Astrocyte of the spinal cord (primary cell): Measurements from ENCODE around the gene BCL2L12.
A peak's percentile ranks its signal among the peaks of the same experiment; 100 is the strongest.

Experiments used
- DNase-seq: peaks from one replicate; pipeline ENCODE4 v3.0.0; 2011; ENCODE audit warnings: low read depth, low spot score
- H3K4me3 ChIP-seq: 2 replicates; pipeline ENCODE4 v1.5.1; 2011; ENCODE audit warnings: low read depth, mild to moderate bottlenecking, low read length, moderate library complexity
- in situ Hi-C: cut with HindIII; loops from 2 replicates; pipeline ENCODE4 v1.10.0; 2017; ENCODE audit warnings: low sequenced_read_pairs
- TF ChIP-seq, protein P1 (sequence below): IDR thresholded peaks from 2 replicates; pipeline ENCODE4 v1.5.1; 2012; ENCODE audit warnings: low read depth, mild to moderate bottlenecking, low read length, inconsistent platforms

Gene BCL2L12

DNA sequence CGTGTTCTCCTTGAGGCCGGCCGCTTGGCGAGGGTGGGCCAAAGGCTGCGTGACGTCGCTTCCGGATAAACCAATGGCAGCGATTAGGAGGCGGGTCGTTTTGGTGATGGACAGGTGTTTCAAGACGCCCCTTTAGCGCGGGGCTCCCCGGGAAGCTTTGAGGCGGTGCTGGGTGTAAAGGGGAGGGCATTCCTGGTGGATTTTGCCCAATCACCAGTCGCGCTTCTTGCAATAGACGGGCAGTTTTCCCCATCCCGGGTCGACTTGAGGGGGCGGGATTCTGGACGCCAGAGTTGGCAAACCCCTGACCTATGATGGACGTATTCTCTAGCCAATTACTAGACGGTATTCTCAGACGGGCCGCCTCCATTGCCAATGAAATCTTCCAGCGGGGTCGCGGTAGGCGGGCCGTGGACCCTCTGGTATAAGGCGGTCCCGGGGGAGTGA is 11.1 kb downstream of the BCL2L12 start:
- in situ Hi-C loops = no loop called here
- peak overlapping the region; percentile 100 for H3K4me3 ChIP-seq

DNA sequence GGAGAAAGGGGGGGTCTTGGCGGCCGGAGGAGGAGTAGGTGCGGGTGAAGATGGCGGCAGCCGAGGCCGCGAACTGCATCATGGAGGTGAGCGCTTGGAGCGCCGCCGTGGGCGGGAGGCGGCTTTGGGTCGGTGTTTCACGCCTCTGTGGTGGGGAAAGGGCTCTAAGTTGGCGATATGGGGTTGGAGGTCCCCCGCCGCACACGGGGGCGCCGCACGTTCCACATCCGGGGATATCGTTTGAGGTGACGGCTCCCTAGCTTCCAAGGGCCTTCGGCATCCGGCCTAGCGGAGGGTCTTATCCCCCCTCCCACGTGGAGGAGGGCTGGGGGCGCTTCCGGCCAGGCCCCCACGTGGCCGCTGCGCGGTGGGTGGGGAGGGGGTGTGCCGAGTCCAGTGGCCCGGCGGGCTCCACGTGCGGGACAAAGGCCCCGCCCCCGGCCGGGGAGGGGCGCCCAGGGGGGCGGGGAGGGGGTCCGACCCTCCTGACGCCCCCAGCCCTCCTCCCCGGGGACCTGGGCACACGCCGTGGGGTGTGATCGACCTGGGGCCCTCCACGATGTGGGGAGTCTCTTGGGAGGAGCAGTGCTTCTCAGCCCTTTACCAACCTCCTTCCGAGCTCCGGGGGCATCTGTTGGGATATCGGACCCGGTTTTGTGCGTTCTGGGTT is 11.6 kb downstream of the BCL2L12 start, which contains the start of gene PRMT1:
TSS of gene PRMT1 (plus strand) at position 41 of the 670 bp plus-strand sequence. CDS start at position 51, 10 bp downstream.
- in situ Hi-C loops = no loop called here
- DNase-seq = no peak
- TF ChIP-seq, protein P1, sequence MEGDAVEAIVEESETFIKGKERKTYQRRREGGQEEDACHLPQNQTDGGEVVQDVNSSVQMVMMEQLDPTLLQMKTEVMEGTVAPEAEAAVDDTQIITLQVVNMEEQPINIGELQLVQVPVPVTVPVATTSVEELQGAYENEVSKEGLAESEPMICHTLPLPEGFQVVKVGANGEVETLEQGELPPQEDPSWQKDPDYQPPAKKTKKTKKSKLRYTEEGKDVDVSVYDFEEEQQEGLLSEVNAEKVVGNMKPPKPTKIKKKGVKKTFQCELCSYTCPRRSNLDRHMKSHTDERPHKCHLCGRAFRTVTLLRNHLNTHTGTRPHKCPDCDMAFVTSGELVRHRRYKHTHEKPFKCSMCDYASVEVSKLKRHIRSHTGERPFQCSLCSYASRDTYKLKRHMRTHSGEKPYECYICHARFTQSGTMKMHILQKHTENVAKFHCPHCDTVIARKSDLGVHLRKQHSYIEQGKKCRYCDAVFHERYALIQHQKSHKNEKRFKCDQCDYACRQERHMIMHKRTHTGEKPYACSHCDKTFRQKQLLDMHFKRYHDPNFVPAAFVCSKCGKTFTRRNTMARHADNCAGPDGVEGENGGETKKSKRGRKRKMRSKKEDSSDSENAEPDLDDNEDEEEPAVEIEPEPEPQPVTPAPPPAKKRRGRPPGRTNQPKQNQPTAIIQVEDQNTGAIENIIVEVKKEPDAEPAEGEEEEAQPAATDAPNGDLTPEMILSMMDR = no peak
- H3K4me3 ChIP-seq = peak within 1 kb of the TSS; percentile 100

More for the DNA sequence above, 11.1 kb downstream of the BCL2L12 start:
- TF ChIP-seq, protein P1 = no peak
- DNase-seq = peak; percentile 100

DNA sequence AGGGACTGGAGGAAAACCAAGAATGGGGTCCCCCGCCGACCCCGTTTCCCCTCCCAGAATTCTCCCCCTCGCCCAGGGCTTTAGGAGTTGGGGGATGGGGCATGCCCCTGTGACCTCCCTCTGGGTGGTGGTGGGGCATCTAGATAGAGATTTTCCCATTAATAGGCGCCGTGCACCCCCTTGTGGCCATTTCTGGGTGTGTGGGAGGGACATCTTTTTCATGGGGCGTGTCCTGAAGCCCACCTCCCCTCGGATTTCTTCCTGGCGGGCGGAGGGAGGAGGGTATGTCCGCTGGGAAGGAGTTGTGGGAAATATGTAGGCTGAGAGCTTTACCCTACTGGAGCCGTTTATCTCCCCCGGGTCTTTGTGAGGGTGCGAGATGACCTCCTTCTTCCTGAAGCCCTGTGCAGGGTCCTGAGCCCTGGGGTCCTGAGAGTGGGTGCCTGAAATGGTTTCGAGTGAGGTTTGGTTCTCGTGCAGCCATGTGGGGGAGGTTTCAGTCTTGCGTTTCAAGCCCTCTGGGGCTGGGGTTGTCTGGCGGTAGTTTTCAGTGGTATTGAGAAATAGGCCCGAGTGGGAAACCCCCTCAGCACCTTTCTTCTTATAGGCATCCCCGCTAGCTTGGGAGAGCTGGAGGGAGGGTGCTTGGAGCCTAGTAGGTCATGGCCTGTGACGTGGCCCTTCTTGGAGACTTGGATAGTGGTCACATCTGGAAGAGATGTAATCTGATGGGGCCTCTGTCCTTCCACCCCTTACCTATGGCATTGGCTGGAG is 12.4 kb downstream of the BCL2L12 start:
- in situ Hi-C loops = no loop called here

DNA sequence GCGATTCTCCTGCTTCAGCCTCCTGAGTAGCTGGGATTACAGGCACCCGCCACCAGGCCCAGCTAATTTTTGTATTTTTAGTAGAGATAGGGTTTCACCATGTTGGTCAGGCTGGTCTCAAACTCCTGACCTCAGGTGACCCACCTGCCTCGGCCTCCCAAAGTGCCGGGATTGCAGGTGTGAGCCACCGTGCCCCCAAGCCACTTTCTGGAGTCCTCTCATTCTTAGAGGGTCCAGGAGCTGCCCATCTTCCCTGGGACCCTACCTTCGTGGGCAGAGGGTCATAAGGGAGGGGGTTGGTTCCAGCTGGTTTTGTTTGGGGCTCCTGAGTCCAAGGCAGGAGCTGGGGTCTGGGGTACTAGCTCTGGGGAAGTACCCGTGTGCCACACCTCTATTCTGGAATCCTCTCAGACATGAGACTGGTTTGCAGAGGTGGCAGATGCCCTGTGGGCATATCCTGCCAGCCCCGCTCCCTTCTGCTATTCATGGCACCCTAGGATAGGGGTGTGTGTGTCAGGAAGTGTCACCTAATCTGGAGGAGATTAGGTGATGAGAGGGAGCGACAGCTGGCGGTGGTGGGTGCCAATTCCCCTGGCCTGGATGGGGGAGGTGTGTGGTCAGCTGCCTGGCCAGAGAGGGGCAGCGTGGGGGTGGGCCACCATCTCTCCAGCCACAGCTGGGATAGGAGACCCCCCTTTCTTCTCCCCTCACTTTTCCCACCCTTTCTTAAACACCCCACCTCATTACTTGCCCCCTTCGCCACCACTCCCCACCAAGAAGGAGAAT is 13.4 kb downstream of the BCL2L12 start:
- no peak for DNase-seq
- in situ Hi-C loops = no loop called here
- TF ChIP-seq, protein P1 = no peak
- no peak overlapping the region for H3K4me3 ChIP-seq

More for the DNA sequence above, 12.4 kb downstream of the BCL2L12 start:
- DNase-seq = peak; percentile 50
- TF ChIP-seq, protein P1 = peak; percentile 71
- H3K4me3 ChIP-seq = peak overlapping the region; percentile 100

DNA sequence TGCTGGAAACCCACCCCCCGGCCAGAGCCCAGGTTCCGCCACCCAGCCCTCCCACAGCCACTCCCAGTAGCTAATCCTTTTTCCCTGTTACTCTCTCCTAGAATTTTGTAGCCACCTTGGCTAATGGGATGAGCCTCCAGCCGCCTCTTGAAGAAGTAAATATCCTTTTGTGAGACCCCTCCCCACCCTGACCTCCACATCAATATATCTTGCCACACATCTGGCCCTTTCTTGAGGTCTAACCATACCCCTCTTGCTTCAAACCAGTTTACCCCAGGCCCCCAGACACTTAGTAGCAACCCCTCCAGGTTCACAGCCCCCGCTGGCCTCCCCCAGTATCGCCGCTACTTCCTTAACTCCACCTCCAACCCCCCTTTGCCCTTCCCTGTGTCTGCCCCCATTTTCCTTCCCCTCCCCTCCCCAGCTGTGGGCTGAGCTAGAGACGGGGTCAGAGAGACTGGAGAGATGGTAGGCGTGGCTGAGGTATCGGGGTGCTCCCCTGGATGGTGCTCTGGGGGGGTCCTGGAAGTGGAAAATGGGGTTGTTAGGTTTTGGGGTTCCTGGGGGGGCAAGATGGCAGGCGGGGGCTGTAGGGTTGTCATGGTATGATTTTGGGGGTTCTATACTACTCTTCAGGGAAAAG is 14.2 kb downstream of the BCL2L12 start:
- no peak for DNase-seq
- H3K4me3 ChIP-seq = no peak overlapping the region
- in situ Hi-C loops = no loop called here
- TF ChIP-seq, protein P1 = no peak
